H1 (cell line): ENCODE measurements around the gene ABTB1. TPM values are rescaled to one million over a fixed set of nuclear protein-coding genes. Genes with fewer than 3 reads are reported as not detected.

Experiments
- CTCF ChIA-PET: fragments of 300-600 bp; sonication (Branson Sonifier 250); formaldehyde crosslinking; loops from one replicate; lab custom pipeline; 2021; ENCODE audit not compliant: partially characterized antibody; lab: Charles Lee
- POLR2A ChIA-PET: fragments of 300-600 bp; sonication (Branson Sonifier 250); formaldehyde crosslinking; loops from one replicate; lab custom pipeline; 2021; ENCODE audit warnings: inconsistent platforms; ENCODE audit not compliant: partially characterized antibody; lab: Charles Lee
- DNase-seq, 2 experiments: peaks; one replicate each; pipeline versions ENCODE4 v3.0.0 to v3.0.0-alpha.2; 2010 to 2022; ENCODE audit warnings: low spot score in 2 of 2, low read depth in 1 of 2, mixed read lengths in 1 of 2
- FAIRE-seq: peaks from 2 replicates; lab custom pipeline; 2011; peaks lifted over from hg19 to GRCh38; lab: Jason Lieb, UNC
- H2AFZ ChIP-seq: 2 replicates; pipeline ENCODE4 v1.8.1; 2012; ENCODE audit warnings: low read length, inconsistent platforms
- H2AK5ac ChIP-seq: 2 replicates; pipeline ENCODE4 v1.6.1; 2013; ENCODE audit warnings: low read depth, low read length
- H2BK120ac ChIP-seq: replicated peaks from 2 replicates; pipeline ENCODE3; 2013; ENCODE audit warnings: low read depth, low read length, inconsistent platforms
- H2BK12ac ChIP-seq: 2 replicates; pipeline ENCODE4 v1.6.1; 2013; ENCODE audit warnings: low read depth, low read length
- H2BK15ac ChIP-seq: 2 replicates; pipeline ENCODE4 v1.6.1; 2013; ENCODE audit warnings: low read length
- H2BK20ac ChIP-seq: 2 replicates; pipeline ENCODE4 v1.6.1; 2013; ENCODE audit warnings: low read length
- H2BK5ac ChIP-seq: 2 replicates; pipeline ENCODE4 v1.6.1; 2013; ENCODE audit warnings: low read depth, low read length
- H3K14ac ChIP-seq: 2 replicates; pipeline ENCODE4 v1.6.1; 2013; ENCODE audit warnings: inconsistent platforms; ENCODE audit not compliant: insufficient read length
- H3K18ac ChIP-seq: 2 replicates; pipeline ENCODE4 v1.6.1; 2013; ENCODE audit warnings: low read length; ENCODE audit errors: extremely low read depth
- H3K23ac ChIP-seq: 2 replicates; pipeline ENCODE4 v1.6.1; 2013; ENCODE audit warnings: inconsistent platforms; ENCODE audit not compliant: insufficient read length
- H3K23me2 ChIP-seq: 2 replicates; pipeline ENCODE4 v1.6.1; 2013; ENCODE audit warnings: low read depth, low read length
- H3K27ac ChIP-seq: 2 replicates; pipeline ENCODE4 v1.6.1; 2011; ENCODE audit warnings: low read depth, low read length, inconsistent platforms
- H3K27me3 ChIP-seq, 4 experiments: replicated peaks in 1 of 4; 1 replicate in 1 of 4; 2 replicates in 3 of 4; pipeline versions ENCODE4 v1.6.1 to v1.8.1; 2011 to 2013; ENCODE audit warnings: low read length in 3 of 4, mild to moderate bottlenecking in 3 of 4, inconsistent platforms in 2 of 4, mixed read lengths in 2 of 4, moderate library complexity in 1 of 4; ENCODE audit not compliant: control insufficient read depth in 3 of 4, insufficient read depth in 3 of 4; ENCODE audit errors: extremely low read depth in 1 of 4
- H3K36me3 ChIP-seq, 4 experiments: 2 replicates each; pipeline versions ENCODE4 v1.6.1 to v1.8.1; 2011 to 2013; ENCODE audit warnings: mild to moderate bottlenecking in 4 of 4, low read length in 3 of 4, moderate library complexity in 2 of 4, control low read depth in 1 of 4, inconsistent platforms in 1 of 4; ENCODE audit not compliant: insufficient read depth in 4 of 4, control insufficient read depth in 2 of 4
- H3K4ac ChIP-seq: replicated peaks from 2 replicates; pipeline ENCODE3; 2013; ENCODE audit warnings: low read length, low read depth, mixed read lengths, inconsistent platforms; ENCODE audit not compliant: insufficient read length
- H3K4me1 ChIP-seq, 4 experiments: replicated peaks in 1 of 4; 1 replicate in 1 of 4; 2 replicates in 3 of 4; pipeline versions ENCODE4 v1.6.1 to v1.8.1; 2011 to 2013; ENCODE audit warnings: low read length in 3 of 4, inconsistent platforms in 2 of 4, mixed read lengths in 1 of 4; ENCODE audit not compliant: insufficient read depth in 4 of 4, control insufficient read depth in 3 of 4
- H3K4me2 ChIP-seq, 2 experiments: 2 replicates each; pipeline versions ENCODE4 v1.6.1 to v1.8.1; 2011 to 2013; ENCODE audit warnings: low read depth in 2 of 2, low read length in 2 of 2, control low read depth in 1 of 2, inconsistent platforms in 1 of 2, mild to moderate bottlenecking in 1 of 2; ENCODE audit not compliant: insufficient read depth in 1 of 2
- H3K4me3 ChIP-seq, 4 experiments: fragments of 200-600, 300-600 bp in 1 of 4; sonication (generic), shearing (Covaris generic), sonication (Bioruptor Twin) in 1 of 4; 2 replicates each; pipeline versions ENCODE4 v1.5.1 to v1.8.1; 2011 to 2016; ENCODE audit warnings: low read length in 4 of 4, low read depth in 3 of 4, control low read depth in 2 of 4, inconsistent platforms in 2 of 4, mild to moderate bottlenecking in 2 of 4, mixed read lengths in 1 of 4, moderate library complexity in 1 of 4; ENCODE audit not compliant: insufficient read depth in 2 of 4; ENCODE audit errors: extremely low read depth in 1 of 4
- H3K56ac ChIP-seq: replicated peaks from 2 replicates; pipeline ENCODE3; 2013; ENCODE audit warnings: low read depth, mild to moderate bottlenecking, mixed read lengths, low read length, inconsistent platforms; ENCODE audit not compliant: insufficient read length
- H3K79me1 ChIP-seq: 2 replicates; pipeline ENCODE4 v1.6.1; 2013; ENCODE audit warnings: low read depth, low read length, control low read depth
- H3K79me2 ChIP-seq, 2 experiments: 2 replicates each; pipeline versions ENCODE4 v1.6.1 to v1.8.1; 2012 to 2013; ENCODE audit warnings: low read length in 2 of 2, mild to moderate bottlenecking in 2 of 2, inconsistent platforms in 1 of 2; ENCODE audit not compliant: insufficient read depth in 2 of 2, control insufficient read depth in 1 of 2
- H3K9ac ChIP-seq, 4 experiments: replicated peaks in 1 of 4; 1 replicate in 1 of 4; 2 replicates in 3 of 4; pipeline versions ENCODE4 v1.6.1 to v1.8.1; 2011 to 2013; ENCODE audit warnings: low read depth in 3 of 4, low read length in 3 of 4, control low read depth in 2 of 4, mild to moderate bottlenecking in 2 of 4, moderate library complexity in 2 of 4, inconsistent platforms in 1 of 4; ENCODE audit errors: extremely low read depth in 1 of 4
- H3K9me3 ChIP-seq, 2 experiments: 2 replicates each; pipeline versions ENCODE4 v1.6.1 to v1.8.1; 2012 to 2013; ENCODE audit warnings: mild to moderate bottlenecking in 2 of 2, moderate library complexity in 2 of 2, control low read depth in 1 of 2, inconsistent platforms in 1 of 2, low read depth in 1 of 2, low read length in 1 of 2, mixed read lengths in 1 of 2; ENCODE audit not compliant: insufficient read depth in 2 of 2
- H4K20me1 ChIP-seq, 2 experiments: replicated peaks in 1 of 2; 2 replicates each; pipeline versions ENCODE3 to v1.8.1; 2011 to 2013; ENCODE audit warnings: inconsistent platforms in 2 of 2, low read length in 2 of 2, mild to moderate bottlenecking in 1 of 2; ENCODE audit not compliant: insufficient read depth in 2 of 2, control insufficient read depth in 1 of 2
- H4K5ac ChIP-seq: 2 replicates; pipeline ENCODE4 v1.6.1; 2013; ENCODE audit warnings: low read length, low read depth, mixed read lengths, inconsistent platforms; ENCODE audit not compliant: insufficient read length
- H4K8ac ChIP-seq: 2 replicates; pipeline ENCODE4 v1.8.0; 2013; ENCODE audit warnings: mild to moderate bottlenecking, moderate library complexity, low read length, inconsistent platforms; ENCODE audit not compliant: insufficient read depth; ENCODE audit errors: extremely low read depth
- H4K91ac ChIP-seq: replicated peaks from 2 replicates; pipeline ENCODE3; 2013; ENCODE audit warnings: low read length, mixed read lengths, inconsistent platforms; ENCODE audit not compliant: insufficient read length
- ATF3 ChIP-seq: IDR thresholded peaks from 2 replicates; pipeline ENCODE4 v1.6.1; 2011; ENCODE audit warnings: low read depth, mild to moderate bottlenecking, low read length; ENCODE audit not compliant: insufficient read depth
- EGR1 ChIP-seq: IDR thresholded peaks from 2 replicates; pipeline ENCODE4 v1.6.1; 2011; ENCODE audit warnings: low read depth, low read length, borderline replicate concordance
- EP300 ChIP-seq, 2 experiments: IDR thresholded peaks; 1 replicate in 1 of 2; 2 replicates in 1 of 2; pipeline ENCODE4 v1.6.1; 2011 to 2012; ENCODE audit warnings: low read depth in 2 of 2, low read length in 2 of 2, mild to moderate bottlenecking in 2 of 2, borderline replicate concordance in 1 of 2, inconsistent platforms in 1 of 2, moderate library complexity in 1 of 2
- GABPA ChIP-seq: IDR thresholded peaks from 2 replicates; pipeline ENCODE4 v1.6.1; 2011; ENCODE audit warnings: mild to moderate bottlenecking, low read length, moderate library complexity, borderline replicate concordance; ENCODE audit not compliant: insufficient read depth
- HDAC6 ChIP-seq: IDR thresholded peaks from one replicate; pipeline ENCODE4 v1.7.1; 2012; ENCODE audit warnings: low read depth, mild to moderate bottlenecking, inconsistent platforms, low read length, moderate library complexity
- MAX ChIP-seq: IDR thresholded peaks from 2 replicates; pipeline ENCODE4 v1.6.1; 2012; ENCODE audit warnings: inconsistent platforms
- RAD21 ChIP-seq, 2 experiments: IDR thresholded peaks in 1 of 2; conservative IDR thresholded peaks in 1 of 2; 2 replicates each; pipeline ENCODE4 v1.6.1; 2011; ENCODE audit warnings: low read depth in 2 of 2, low read length in 2 of 2, improper control_type of control experiment in 1 of 2, inconsistent platforms in 1 of 2, mild to moderate bottlenecking in 1 of 2, moderate library complexity in 1 of 2
- TAF1 ChIP-seq: IDR thresholded peaks from 2 replicates; pipeline ENCODE4 v1.6.1; 2011; ENCODE audit warnings: mild to moderate bottlenecking, low read depth, low read length
- TBP ChIP-seq: IDR thresholded peaks from 2 replicates; pipeline ENCODE4 v1.6.1; 2011; ENCODE audit warnings: low read depth, low read length, improper control_type of control experiment
- WGBS, 2 experiments: shearing (Covaris generic) in 1 of 2; methylation state at CpG; one replicate each; pipeline versions ENCODE4 v1.1.6 to v1.1.7; 2013 to 2015; ENCODE audit warnings: low lambda C conversion rate in 2 of 2, mixed read lengths in 2 of 2, inconsistent platforms in 1 of 2, low coverage in 1 of 2, missing lambda C conversion rate in 1 of 2; ENCODE audit not compliant: insufficient replicate concordance in 2 of 2, insufficient coverage in 1 of 2, insufficient read length in 1 of 2; ENCODE audit errors: extremely low coverage in 1 of 2, missing lambda C conversion rate in 1 of 2; 5-methylcytosine and 5-hydroxymethylcytosine counted together
- polyA plus RNA-seq, 7 experiments: library from polyadenylated mRNA; depleted of rRNA in 3 of 7; stranded (reverse) in 5 of 7; unstranded in 2 of 7; fragments of >200 nt in 5 of 7; fragments of 200-250 nt in 2 of 7; gene quantifications; 1 replicate in 5 of 7; 2 replicates in 1 of 7; 4 replicates in 1 of 7; pipeline versions ENCODE4 v1.2.1 to v1.2.3, GENCODE V29; 2011 to 2013; ENCODE audit warnings: missing spikeins in 2 of 7, mixed read lengths in 2 of 7
- total RNA-seq: library from RNA; stranded (reverse); fragmentation: NEBNext Ultra II Directional; extraction: Animal tissue kit (Norgen Biotek cat#: 25700); gene quantifications from 2 replicates; pipeline ENCODE4 v1.2.1, GENCODE V29; 2021

The ABTB1 gene
- total and polyA plus RNA-seq, 2 of the 8 experiments (the other 6 are each of a cell fraction or from before 2014, with no cell fraction given) = 7.1 to 9.4 TPM

GRCh38 chr3:127655641-127656040 is 17.1 kb upstream of the ABTB1 start:
- Histone ChIP-seq H3K56ac (no peak overlapping the region), H3K36me3 (no peaks in the 10 kb centered on the region; a peak in 2 of 8 replicates), H2BK15ac (no peak overlapping the region), H3K9ac (no peak overlapping the region), H2BK20ac (no peak overlapping the region), H3K14ac (no peak overlapping the region), H4K8ac (no peak overlapping the region), H3K4me1 (no peaks in the 10 kb centered on the region), H3K79me2 (no peaks in the 10 kb centered on the region), H2AFZ (no peak overlapping the region), H3K27ac (no peak overlapping the region), H3K23me2 (no peaks in the 10 kb centered on the region), H3K4ac (no peak overlapping the region), H2BK120ac (no peak overlapping the region), H4K20me1 (peaks cover 0 to 3% of the 10 kb centered on the region in 2 experiments), H2BK5ac (no peak overlapping the region), H3K23ac (no peak overlapping the region), H2BK12ac (no peak overlapping the region), H3K27me3 (no peaks in the 10 kb centered on the region), H2AK5ac (no peak overlapping the region), H3K9me3 (no peaks in the 10 kb centered on the region), H4K5ac (no peak overlapping the region), H3K4me2 (no peak overlapping the region), H3K4me3 (no peak overlapping the region), H3K18ac (no peak overlapping the region), H3K79me1 (peaks cover 2% of the 10 kb centered on the region; the same call in 1 of the 2 replicates), H4K91ac (no peak overlapping the region)
- ChIA-PET CTCF (interaction anchor here (0.6 to 1.9 kb wide), 4 partner anchors 10 to 179 kb away, joined by 3 to 7 read pairs (median 3); no protein-coding TSS in a partner anchor), POLR2A (interaction anchor here (1.7 kb wide), 1 partner anchor 56 kb away, joined by 5 read pairs; no protein-coding TSS in a partner anchor)
- no peak for TF ChIP-seq HDAC6
- no peak for TF ChIP-seq TBP
- no peak for TF ChIP-seq TAF1
- TF ChIP-seq MAX = no peak
- no peak for TF ChIP-seq EP300 (IDR thresholded peaks at IDR 0.05; ENCODE audit: borderline replicate concordance in 1 of 2, low read depth in 2 of 2, low read length in 2 of 2)
- TF ChIP-seq EGR1 = no peak
- no peak for TF ChIP-seq GABPA
- TF ChIP-seq ATF3 = no peak
- no peak for TF ChIP-seq RAD21 (IDR thresholded peaks at IDR 0.05 in 1 of 2, conservative IDR thresholded peaks at IDR 0.05 in 1 of 2; ENCODE audit: low read depth in 2 of 2, low read length in 2 of 2)
- no peak for DNase-seq
- FAIRE-seq = no peak
- 88% methylated on average over 3 of the region's 3 CpGs; no CpG with 5 or more reads in 1 of the 2 experiments for WGBS, 2 experiments
